NCI-H1694 treated with DMSO at 0.1 percent for 48 hours (cell line): Measurements from ENCODE around the gene LILRA6.
"Not testable (repeated sequence)": the region's sequence is repeated elsewhere in the genome, so short reads cannot be mapped to it uniquely, and the experiment has no call there.

ENCODE experiments used
- DNase-seq: peaks from one replicate; lab custom pipeline; 2025; lab: John Stamatoyannopoulos, UW

The LILRA6 gene

DNA sequence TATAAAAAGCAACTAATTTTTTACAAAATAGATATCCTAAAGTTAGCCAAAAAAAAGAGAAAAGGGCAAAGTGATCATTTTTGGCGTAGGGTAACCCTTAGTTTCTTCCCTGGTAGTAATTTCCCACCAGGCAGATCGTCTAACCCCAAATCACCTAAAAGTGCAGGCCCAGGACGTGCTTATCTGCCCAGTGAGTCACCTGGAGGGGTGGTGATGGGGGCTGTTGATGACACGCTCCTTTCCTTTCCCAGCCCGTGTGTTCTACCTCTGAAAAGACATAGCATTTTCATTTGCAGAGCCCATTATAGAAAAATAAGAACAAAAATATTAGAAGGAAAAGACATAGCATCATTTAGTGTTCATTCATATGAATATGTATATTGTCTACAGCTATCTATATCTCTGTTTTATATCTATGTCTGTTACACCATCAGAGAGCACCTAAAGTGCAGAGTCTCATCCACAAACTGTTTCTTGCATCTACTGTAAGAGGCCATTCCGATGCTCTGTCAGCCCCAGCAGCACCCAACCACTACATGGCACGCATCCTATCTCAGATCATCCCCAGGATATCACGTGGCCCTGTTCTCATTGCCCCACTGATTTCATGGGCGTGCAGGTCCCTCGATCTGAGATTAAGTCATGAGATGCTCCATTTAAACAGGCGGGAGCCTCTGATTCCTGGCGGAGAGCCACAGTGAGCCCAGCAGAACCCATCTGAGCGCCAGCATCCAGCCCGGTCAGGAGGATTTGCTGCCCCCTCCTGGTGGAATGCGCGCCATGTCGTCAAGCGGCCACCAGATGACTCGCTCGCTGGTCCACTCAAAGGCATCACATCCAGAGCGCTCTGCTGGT, 11.3 kb downstream of the LILRA6 start:
- DNase-seq: peak; percentile 38

DNA sequence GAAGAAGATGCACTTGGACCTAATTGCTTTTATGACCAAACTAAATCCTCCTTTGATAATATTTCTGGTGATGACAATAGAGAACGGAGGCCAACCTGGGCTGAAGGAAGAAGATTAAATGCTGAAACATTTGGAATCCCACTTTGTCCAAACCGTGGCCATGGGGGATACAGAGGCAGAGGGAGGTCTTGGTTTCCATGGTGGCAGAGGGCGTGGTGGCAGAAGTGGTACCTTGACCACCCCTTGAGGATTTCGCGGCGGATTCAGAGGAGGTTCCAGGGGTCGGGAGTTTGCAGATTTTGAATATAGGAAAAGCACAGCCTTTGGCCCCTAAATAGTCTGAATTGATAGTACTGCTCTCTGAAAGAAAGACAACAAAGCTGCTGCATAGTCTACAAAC, 12.6 kb downstream of the LILRA6 start:
- DNase-seq: no peak

DNA sequence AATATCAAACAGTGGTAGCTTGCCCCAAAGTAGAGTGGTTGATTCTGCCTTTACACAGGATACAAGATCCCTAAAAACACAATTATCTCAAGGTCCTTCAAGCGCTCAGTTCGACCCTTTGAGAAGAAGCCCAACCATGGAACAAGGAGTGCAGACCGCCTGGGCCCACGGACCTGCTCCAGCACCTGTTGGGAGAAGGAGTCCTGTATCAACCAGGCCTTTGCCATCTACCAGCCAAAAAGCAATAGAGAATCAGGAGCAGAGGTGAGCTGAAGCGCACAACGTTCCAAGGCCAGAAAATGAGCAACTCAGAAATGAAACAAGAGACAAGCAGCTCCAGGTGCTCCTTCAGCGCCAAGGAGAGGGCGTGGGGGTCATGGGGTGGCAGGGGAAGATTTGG, 13.4 kb downstream of the LILRA6 start:
- DNase-seq: no peak

DNA sequence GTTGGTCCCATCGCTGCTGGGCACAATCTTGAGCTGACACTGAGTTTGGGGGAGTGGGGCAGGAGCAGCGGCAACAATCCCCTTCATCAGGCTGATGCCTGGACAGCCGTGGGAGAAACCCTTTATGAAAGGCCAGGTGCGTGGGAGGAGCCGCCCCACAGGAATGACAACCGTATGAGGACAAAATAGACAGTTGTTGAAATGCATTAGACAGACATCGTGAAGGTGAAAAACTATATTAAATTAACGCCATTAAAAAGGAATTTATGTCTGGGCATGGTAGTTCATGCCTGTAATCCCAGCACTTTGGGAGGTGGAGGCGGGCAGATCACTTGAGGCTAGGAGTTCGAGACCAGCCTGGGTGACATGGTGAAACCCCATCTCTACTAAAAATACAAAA, 18.0 kb downstream of the LILRA6 start:
- DNase-seq: not testable (repeated sequence)

DNA sequence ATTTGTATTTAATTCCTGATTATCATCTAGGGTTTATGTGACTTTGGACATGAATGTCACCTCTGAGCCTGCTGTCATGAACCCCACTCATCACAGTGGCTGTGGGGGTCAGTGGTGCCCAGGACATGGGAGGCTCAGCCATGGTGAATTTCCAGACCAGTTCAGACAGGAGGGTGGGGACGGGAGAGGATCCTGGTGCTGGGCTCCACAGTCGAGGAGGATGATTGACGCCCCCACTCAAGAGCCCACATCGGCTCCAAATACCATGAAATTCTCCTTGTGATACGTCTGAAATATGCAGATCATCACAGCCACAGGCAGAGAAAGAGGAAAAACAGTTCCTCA, 18.7 kb downstream of the LILRA6 start:
- not testable (repeated sequence) for DNase-seq

DNA sequence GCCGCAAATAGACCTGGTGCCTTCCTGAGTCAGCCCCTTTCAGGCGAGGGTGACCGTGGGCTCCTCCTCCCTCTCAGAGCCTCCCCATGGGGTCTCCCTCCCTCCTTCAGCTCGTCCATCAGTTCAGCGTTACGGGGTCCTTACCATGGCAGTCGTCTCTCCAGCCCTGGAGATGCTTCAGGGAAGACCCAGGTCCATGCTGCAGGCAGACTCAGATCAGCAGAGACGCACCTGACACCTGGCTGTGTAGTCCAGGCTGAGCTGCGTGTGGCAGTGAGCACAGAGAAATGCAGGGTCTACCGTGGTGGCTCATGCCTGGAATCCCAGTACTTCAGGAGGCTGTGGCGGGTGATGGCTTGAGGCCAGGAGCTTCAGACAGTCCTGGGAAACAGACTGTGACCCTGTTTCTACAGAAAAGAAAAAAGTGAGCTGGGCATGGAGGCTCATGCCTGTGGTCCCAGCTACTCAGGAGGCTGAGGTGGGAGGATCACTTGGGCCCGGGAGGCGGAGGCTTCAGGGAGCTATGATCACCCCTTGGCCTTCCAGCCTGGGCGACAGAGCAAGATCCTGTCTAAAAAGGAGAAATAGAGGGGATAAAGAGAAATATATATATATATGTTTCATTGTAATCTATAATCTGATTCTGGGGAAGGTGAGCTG, 19.2 kb downstream of the LILRA6 start:
- not testable (repeated sequence) for DNase-seq

DNA sequence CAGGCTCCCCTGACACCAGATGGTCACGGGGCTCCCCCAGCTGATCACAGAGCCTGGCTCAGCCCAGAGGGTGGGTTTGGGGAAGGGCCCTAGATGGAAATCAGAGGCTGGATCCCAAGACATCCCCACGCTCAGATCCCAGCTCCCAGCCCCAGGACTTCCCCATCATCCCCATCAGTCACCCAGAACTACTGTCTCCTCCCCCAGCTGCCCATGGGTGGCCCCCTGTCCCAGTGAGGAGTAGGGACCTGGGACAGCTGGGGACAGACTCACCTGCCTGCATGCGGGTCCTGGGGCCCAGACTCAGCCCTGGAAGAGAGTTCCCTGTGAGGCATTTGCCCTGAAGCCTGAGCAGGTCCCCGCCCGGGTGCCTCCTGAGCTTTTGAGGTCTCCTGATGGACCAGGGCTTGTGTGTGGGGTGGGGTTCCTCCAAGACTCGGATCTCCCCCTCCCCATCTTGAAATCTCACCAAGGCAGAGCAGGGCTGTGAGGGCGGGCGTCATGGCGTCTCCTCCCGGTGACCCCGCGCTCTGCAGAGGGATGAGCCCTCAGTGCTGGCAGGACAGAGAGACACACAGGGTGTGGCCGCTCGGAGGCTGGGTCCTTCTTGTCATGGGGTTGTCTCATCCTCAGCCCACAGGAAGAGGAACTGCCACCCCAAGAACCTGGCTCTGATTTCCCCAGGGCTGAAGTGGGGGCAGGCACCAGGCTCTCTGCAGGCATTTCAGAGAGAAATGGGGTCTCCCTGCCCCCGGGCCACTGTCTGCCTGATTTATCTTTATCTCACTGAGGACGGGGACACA, 19.9 kb downstream of the LILRA6 start, which contains the start of gene LILRB3:
TSS of gene LILRB3 (minus strand) at position 534 of the 803 bp plus-strand sequence. CDS start at position 503, 31 bp downstream.
- not testable (repeated sequence) for DNase-seq

DNA sequence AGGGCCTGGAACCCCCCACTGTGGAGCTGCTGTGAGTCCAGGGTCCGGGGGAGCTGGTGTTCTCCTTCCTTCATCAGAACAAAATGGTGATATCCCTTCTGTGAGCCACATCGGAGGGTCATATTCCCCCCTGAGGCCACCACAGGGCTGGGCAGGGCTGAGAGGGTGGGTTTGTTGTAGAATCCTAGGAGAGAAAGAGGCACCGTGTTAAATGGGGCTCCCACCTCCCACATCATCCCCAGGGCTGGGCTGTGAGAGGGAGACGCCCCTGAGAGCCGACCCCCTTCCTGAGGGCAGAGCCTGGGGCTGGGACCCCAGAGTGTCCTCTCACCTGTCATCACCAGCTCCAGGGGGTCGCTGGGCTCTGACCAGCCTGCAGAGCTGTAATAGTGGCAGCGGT, 20.6 kb downstream of the LILRA6 start:
- not testable (repeated sequence) for DNase-seq

DNA sequence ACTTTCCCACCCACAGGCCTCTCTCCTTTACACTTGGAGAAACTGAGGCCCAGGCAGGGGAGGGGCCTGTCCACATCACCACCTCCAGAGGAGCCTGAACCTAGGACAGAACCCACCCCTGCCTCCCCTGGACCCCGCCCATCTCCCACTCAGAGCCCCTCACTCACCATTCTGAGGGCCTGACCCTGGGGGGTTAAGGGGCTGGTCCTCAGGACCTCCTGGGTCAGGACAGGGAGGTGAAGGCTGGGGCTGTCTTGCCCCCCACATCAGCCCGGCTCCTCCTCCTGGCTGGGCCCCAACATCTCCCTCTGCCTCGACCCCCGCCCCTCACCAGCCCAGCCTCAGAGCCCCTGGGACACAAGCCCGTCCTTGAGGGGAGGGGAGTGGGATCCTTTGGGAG, 22.9 kb downstream of the LILRA6 start:
- DNase-seq: not testable (repeated sequence)

DNA sequence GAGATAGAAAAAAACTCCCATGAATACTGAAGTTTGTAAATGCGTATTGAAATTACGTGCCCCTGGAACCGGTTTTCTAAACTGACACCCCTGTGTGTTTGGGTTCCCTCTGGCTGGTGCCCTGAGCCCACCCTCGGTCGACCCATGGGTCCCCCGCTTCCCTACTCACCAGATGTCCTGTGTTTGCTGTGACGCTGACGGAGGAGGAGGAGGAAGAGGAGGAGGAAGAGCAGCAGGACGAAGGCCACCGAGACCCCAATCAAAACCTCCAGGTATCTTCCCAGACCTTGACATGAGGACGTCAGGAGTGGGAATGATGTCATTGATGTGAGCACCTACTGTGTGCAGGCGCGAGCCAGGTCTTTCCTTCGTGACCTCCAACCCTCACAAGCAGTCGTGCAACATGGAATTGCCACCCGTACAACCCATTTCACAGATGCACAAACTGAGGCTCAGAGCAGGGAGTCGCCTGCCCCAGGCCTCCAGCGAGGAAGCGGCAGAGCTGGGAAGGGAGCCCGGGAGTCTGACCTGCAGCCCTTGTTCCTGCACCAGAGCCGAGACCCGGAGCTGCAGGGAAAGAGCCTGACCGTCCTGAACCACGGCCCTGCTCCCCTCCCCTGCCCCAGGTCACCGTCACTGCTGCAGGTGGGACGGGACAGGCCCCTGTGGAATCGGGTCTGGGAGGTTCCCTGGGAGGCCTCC, 23.5 kb downstream of the LILRA6 start:
- no peak for DNase-seq

DNA sequence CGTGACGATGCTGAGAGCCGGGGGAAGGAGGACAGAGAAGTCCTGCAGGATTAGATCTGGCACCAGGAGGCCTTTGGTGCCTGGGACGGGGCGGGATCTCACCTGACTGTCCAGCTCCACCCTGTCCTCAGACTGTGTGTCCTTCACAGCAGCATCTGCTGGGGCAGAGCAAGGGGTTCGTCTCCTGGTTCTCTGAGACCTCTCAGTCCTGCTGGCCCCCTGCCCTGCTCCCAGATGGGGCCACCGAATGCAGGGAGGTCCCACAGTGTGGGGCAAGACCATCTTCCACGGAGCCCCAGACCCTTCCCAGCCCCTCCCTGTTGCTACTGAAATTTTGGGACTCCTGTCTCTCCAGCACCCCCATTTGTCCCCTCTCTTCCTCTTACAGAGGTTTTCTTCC, 24.3 kb downstream of the LILRA6 start:
- no peak for DNase-seq

DNA sequence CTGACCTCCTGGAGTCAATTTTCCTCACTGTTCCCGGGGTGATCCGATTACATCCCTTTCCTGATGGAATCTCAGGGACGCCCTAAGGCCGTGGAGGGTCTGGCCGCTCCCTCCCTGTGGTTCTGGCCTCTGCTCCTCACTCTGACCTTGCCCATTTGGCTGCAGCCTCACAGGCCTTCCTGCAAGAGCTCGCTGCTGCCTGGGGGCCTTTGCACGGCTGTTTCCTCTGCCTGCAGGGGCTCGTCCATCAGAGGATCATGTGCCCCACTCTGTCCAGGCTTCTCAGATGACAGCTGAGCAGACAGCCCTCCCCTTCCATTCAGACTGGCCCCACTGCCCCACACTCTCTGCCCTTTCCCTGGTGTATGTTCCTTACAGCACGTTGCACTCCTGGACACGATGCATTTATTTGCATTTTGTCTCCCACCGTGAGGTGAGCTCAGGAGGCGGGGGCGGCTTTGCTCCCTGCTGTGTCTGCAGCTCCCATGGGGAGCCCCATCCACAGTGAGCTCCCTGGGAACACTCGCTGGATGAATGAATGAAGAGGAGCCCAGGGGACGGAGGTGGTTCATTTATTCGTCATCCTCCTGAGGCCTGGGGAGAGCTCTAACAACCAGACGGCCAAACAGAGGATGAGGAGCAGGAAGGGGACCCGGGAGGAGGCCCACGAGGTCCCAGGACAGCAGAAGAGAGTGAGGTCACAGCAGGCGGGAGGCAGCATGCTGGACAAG, 24.9 kb downstream of the LILRA6 start:
- DNase-seq: not testable (repeated sequence)

DNA sequence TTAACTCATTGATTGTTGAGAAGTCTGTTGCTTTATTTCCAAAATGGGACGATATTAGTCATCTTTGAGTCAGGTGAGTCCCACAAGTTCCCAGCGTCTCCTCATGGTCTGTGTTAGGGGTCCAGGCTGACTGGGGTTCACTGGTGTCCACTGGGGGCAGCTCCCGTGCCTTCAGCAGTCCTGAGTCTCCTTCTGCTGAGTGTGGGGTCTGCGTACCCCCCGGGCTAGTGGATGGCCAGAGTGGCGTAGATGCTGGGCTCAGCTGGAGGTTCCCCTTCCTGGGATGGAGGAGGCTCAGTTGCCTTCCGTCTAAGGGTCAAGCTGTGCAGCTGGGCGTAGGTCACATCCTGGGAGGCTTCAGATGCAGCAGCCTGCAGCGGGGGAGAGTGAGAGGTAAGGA, 25.7 kb downstream of the LILRA6 start:
- DNase-seq: no peak

DNA sequence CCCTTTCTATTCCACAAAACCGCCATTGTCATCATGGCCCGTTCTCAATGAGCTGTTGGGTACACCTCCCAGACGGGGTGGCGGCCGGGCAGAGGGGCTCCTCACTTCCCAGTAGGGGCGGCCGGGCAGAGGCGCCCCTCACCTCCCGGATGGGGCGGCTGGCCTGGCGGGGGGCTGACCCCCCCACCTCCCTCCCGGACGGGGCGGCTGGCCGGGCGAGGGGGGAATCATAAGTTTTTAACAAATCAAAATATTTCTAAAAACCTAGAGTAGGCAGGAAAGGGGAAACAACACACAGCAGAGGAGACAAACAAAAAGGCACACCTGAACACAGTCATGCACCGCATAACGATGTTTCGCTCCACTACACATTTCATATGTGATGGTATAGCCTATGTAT, 27.9 kb downstream of the LILRA6 start:
- not testable (repeated sequence) for DNase-seq

DNA sequence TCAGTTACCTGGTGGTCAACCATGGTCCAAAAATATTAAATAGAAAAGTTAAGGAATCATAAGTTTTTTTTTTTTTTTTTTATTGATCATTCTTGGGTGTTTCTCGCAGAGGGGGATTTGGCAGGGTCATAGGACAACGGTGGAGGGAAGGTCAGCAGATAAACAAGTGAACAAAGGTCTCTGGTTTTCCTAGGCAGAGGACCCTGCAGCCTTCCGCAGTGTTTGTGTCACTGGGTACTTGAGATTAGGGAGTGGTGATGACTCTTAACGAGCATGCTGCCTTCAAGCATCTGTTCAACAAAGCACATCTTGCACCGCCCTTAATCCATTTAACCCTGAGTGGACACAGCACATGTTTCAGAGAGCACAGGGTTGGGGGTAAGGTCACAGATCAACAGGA, 28.4 kb downstream of the LILRA6 start:
- DNase-seq: not testable (repeated sequence)

DNA sequence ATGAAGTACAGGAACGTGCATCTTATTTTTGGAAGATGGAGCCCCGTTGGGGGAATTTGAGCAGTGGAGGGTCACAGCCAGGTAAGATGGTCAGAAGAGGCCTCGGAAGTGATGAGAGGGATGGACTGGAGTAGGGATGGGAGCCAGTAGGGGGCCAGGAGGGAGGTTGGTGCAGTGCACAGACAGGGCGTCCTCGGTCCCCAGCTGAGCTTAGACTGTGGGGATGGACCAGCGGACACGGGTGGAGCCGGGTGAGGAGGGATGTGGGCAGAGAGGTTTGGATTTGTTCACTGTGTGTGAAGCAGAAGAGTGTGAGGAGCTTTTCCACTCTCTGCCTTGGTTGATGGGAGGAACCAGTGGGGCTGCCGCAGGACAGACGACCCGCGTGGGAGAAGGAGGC, 31.4 kb downstream of the LILRA6 start:
- no peak for DNase-seq

DNA sequence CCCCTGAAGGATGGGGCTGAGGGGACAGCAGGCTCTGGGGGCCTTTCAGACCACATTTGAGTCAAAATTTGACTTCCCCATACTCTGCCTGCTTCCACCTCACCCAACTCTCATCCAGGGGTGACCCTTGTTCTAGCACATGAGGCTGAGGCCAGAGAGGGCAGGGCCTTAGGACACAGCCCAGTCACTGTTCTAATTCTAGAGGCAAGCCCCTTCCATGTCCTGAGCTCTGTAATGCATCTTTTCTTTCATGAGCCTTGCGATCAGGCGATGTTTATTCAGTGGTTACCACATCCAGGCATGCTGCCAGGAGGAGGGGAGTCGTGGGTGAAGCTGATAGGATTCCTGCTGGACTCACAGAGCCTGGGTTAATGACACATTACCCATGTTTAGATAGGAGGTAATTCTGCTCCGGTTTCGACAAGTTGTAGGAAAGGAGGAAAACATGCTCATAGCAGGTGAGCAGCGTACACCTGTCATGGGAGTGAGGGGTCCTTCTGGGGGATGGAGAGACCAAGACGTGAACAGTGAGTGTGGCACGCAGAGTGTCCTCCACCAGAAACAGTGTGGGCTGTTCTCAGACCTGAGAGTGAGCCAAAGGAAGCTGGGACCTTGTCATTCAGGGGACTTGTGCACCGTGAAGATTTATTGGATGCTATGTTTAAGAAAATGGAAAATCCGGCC, 32.6 kb downstream of the LILRA6 start:
- DNase-seq: peak; percentile 34

DNA sequence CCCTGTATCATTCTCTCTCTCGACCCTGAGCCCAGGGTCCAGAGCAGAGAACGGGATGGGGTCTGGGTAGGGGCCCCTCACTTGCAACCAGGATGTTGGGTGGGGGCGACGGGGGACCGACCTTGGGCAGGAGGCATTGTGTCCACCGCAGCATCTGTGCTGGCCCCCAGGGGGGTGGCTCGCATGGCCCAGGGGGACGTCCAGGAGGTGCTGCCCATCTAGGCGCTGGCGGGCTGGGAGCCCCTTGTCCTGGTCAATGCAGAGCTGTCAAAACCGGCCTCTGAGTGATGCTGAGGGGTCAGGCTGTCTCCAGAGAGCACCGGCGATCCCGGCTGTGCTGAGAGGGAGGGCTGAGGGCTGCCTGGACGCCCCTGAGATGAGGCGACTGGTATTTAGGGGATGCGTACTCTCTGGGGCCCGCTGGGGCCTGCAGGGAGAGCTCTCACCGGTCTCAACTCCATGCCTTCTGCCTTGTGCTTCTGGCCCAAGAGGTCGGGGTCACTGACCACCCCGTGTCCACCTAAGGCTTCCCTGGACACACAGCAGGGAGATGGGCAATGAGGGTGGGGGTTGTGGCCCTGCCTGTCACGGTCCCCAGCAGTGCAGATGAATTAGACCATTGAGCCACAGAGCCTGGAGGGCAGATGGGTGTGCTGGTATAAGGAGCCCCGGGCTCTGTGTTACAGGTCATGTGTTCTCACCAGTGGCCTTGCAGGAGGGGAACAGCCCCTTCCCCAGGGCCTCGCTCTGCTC, 33.4 kb downstream of the LILRA6 start:
- no peak for DNase-seq

DNA sequence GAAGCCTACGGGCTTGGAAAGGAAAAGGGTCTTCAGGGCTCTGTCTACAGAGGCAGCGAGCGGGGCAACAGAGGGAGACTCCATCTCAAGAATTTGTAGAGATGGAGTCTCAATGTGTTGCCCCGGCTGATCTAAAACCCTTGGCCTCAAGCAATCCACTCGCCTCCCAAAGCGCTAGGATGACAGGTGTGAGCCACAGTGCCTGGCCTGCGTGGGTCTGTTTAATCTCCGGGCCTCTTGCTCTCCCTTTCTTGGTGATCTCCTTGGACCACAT, 33.9 kb downstream of the LILRA6 start:
- no peak for DNase-seq
